HepG2 (cell line): ENCODE measurements around the gene RAB2B. TPM values are rescaled to one million over a fixed set of nuclear protein-coding genes. Genes with fewer than 3 reads are reported as not detected.

Experiments used
- ATF5 ChIP-seq: sonication (generic); formaldehyde crosslinking; IDR thresholded peaks from 2 replicates; pipeline ENCODE4 v1.4.0; 2020; ENCODE audit warnings: mild to moderate bottlenecking, low read depth, missing genetic modification reagents
- ETV5 ChIP-seq: IDR thresholded peaks from 2 replicates; pipeline ENCODE4 v1.6.1; 2018; ENCODE audit warnings: missing biosample characterization, missing genetic modification reagents, inconsistent platforms, borderline replicate concordance
- JUNB ChIP-seq: sonication (generic); formaldehyde crosslinking; IDR thresholded peaks from 2 replicates; pipeline ENCODE4 v1.8.0; 2022; ENCODE audit warnings: missing genetic modification reagents, mild to moderate bottlenecking, borderline replicate concordance
- KAT8 ChIP-seq: IDR thresholded peaks from 2 replicates; pipeline ENCODE4 v1.6.1; 2016; ENCODE audit warnings: missing genetic modification reagents, missing compliant biosample characterization
- MTF1 ChIP-seq: sonication (generic); formaldehyde crosslinking; IDR thresholded peaks from 2 replicates; pipeline ENCODE4 v1.5.0; 2020; ENCODE audit warnings: missing genetic modification reagents
- MYC ChIP-seq: sonication (generic); formaldehyde crosslinking; IDR thresholded peaks from 2 replicates; pipeline ENCODE4 v1.9.0; 2021; ENCODE audit warnings: missing genetic modification reagents, borderline replicate concordance
- ONECUT2 ChIP-seq: sonication (generic); formaldehyde crosslinking; IDR thresholded peaks from 2 replicates; pipeline ENCODE4 v1.4.0; 2020; ENCODE audit warnings: missing genetic modification reagents
- RAD51 ChIP-seq: fragments of 450-650 bp; IDR thresholded peaks from 2 replicates; pipeline ENCODE4 v1.6.1; 2016; ENCODE audit warnings: borderline replicate concordance
- YY1 ChIP-seq: IDR thresholded peaks from 2 replicates; pipeline ENCODE4 v1.6.1; 2011; ENCODE audit warnings: low read length, low read depth, moderate library complexity, mild to moderate bottlenecking; ENCODE audit not compliant: insufficient read depth, insufficient replicate concordance
- ZBTB46 ChIP-seq: sonication (generic); formaldehyde crosslinking; IDR thresholded peaks from 2 replicates; pipeline ENCODE4 v1.4.0; 2020; ENCODE audit warnings: mild to moderate bottlenecking, missing genetic modification reagents, borderline replicate concordance
- ZHX1 ChIP-seq: sonication (generic); formaldehyde crosslinking; IDR thresholded peaks from 2 replicates; pipeline ENCODE4 v1.8.1; 2022; ENCODE audit warnings: low read depth, mild to moderate bottlenecking, missing genetic modification reagents
- ZNF34 ChIP-seq: sonication (generic); formaldehyde crosslinking; IDR thresholded peaks from 2 replicates; pipeline ENCODE4 v1.4.0; 2020; ENCODE audit warnings: mild to moderate bottlenecking, missing genetic modification reagents, borderline replicate concordance
- ZNF558 ChIP-seq: sonication (generic); formaldehyde crosslinking; IDR thresholded peaks from 2 replicates; pipeline ENCODE4 v1.9.0; 2022; ENCODE audit warnings: mild to moderate bottlenecking, missing genetic modification reagents, borderline replicate concordance
- ZNF605 ChIP-seq: sonication (generic); formaldehyde crosslinking; IDR thresholded peaks from 2 replicates; pipeline ENCODE4 v1.8.0; 2022; ENCODE audit warnings: mild to moderate bottlenecking, missing genetic modification reagents
- ZNF607 ChIP-seq: sonication (generic); formaldehyde crosslinking; IDR thresholded peaks from 2 replicates; pipeline ENCODE4 v1.5.1; 2020; ENCODE audit warnings: missing genetic modification reagents, mild to moderate bottlenecking, borderline replicate concordance
- ZNF747 ChIP-seq: sonication (generic); formaldehyde crosslinking; IDR thresholded peaks from 2 replicates; pipeline ENCODE4 v1.8.1; 2023; ENCODE audit warnings: missing genetic modification reagents, mild to moderate bottlenecking, borderline replicate concordance
- ZNF75D ChIP-seq: sonication (generic); formaldehyde crosslinking; IDR thresholded peaks from 2 replicates; pipeline ENCODE4 v1.8.1; 2023; ENCODE audit warnings: missing genetic modification reagents, mild to moderate bottlenecking, borderline replicate concordance
- ZNF839 ChIP-seq: sonication (generic); formaldehyde crosslinking; IDR thresholded peaks from 2 replicates; pipeline ENCODE4 v1.4.0; 2020; ENCODE audit warnings: missing genetic modification reagents, mild to moderate bottlenecking, borderline replicate concordance
- polyA plus RNA-seq, 8 experiments: library from polyadenylated mRNA; depleted of rRNA in 3 of 8; stranded (reverse) in 7 of 8; unstranded in 1 of 8; fragments of >200 nt; fragmentation: Illumina TruSeq in 4 of 8; extraction: Trizol in 4 of 8; gene quantifications; 2 replicates each; pipeline versions ENCODE4 v1.2.1 to v1.2.3, GENCODE V29; 2011 to 2016; ENCODE audit warnings: low read depth in 4 of 8, missing spikeins in 1 of 8, mixed read lengths in 1 of 8; ENCODE audit not compliant: insufficient read depth in 1 of 8
- total RNA-seq, 5 experiments: library from RNA; depleted of rRNA; stranded (reverse); fragments of >200 nt; fragmentation: Illumina TruSeq; extraction: Trizol; gene quantifications; 2 replicates each; pipeline ENCODE4 v1.2.3, GENCODE V29; 2016; ENCODE audit warnings: low read depth in 1 of 5
- TF ChIP-seq, protein P1 (sequence below): sonication (generic); formaldehyde crosslinking; IDR thresholded peaks from 2 replicates; pipeline ENCODE4 v1.5.1; 2020; ENCODE audit warnings: mild to moderate bottlenecking, missing genetic modification reagents, moderate library complexity

Gene RAB2B
- total and polyA plus RNA-seq, 2 of the 13 experiments (the other 11 are each of a cell fraction or from before 2014, with no cell fraction given), result 36.0 to 60.6 TPM

DNA sequence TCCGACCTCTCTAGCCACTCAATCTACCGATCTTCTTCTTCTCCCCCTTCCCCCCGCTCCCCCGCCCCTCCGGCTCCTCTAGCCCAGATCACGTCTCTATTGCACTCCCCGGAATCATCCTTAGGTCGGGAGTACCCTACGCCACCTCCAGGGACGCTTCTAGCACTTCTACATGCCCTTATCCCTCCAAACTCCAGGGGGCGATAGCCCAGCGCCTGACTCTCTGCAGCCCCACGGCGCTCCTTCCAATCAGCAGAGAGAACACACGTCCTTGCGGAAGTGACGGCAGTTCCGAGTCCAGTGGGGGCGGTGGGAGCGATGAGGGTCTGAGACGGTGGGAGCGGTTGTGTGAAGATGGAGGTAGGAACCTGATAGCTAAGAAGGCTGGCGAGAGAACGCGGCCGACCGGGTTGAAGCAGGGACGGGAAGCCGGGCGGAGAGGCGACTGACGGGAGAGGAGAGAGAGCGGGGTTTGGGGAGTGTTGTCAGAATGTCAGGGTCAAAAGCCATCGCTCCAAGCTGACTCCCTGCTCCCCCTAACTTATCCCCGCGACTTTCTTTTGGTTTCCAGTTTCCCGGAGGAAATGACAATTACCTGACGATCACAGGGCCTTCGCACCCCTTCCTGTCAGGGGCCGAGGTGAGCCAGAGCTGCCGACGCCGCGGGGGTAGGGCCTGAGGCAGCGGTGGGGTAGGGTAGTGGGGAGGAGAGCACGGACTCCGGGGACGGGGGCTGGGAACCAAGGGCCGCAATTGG, at the start of gene RAB2B, which contains the start of gene TOX4 (continued):
- TF ChIP-seq, protein P1, sequence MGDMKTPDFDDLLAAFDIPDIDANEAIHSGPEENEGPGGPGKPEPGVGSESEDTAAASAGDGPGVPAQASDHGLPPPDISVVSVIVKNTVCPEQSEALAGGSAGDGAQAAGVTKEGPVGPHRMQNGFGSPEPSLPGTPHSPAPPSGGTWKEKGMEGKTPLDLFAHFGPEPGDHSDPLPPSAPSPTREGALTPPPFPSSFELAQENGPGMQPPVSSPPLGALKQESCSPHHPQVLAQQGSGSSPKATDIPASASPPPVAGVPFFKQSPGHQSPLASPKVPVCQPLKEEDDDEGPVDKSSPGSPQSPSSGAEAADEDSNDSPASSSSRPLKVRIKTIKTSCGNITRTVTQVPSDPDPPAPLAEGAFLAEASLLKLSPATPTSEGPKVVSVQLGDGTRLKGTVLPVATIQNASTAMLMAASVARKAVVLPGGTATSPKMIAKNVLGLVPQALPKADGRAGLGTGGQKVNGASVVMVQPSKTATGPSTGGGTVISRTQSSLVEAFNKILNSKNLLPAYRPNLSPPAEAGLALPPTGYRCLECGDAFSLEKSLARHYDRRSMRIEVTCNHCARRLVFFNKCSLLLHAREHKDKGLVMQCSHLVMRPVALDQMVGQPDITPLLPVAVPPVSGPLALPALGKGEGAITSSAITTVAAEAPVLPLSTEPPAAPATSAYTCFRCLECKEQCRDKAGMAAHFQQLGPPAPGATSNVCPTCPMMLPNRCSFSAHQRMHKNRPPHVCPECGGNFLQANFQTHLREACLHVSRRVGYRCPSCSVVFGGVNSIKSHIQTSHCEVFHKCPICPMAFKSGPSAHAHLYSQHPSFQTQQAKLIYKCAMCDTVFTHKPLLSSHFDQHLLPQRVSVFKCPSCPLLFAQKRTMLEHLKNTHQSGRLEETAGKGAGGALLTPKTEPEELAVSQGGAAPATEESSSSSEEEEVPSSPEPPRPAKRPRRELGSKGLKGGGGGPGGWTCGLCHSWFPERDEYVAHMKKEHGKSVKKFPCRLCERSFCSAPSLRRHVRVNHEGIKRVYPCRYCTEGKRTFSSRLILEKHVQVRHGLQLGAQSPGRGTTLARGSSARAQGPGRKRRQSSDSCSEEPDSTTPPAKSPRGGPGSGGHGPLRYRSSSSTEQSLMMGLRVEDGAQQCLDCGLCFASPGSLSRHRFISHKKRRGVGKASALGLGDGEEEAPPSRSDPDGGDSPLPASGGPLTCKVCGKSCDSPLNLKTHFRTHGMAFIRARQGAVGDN (CRISPR knock-in tag), result peak; percentile 87
- TF ChIP-seq YY1 (peak; percentile 85), ZNF34 (peak; percentile 95), MYC (CRISPR knock-in tag) (peak; percentile 77; the same call in 1 of the 2 replicates), ATF5 (CRISPR knock-in tag) (0 out of 2 replicates have a peak, but pooled peaks have one; percentile 39), MTF1 (CRISPR knock-in tag) (no peak), ZNF605 (CRISPR knock-in tag) (peak; percentile 63), ZNF839 (CRISPR knock-in tag) (peak; percentile 95; the same call in 1 of the 2 replicates), KAT8 (CRISPR knock-in tag) (peak; percentile 98), ZNF747 (CRISPR knock-in tag) (no peak; the same call in 1 of the 2 replicates), ZBTB46 (CRISPR knock-in tag) (no peak), RAD51 (no peak), ZNF607 (CRISPR knock-in tag) (0 out of 2 replicates have a peak, but pooled peaks have one; percentile 1), JUNB (peak; percentile 23; the same call in 1 of the 2 replicates), ZHX1 (CRISPR knock-in tag) (peak; percentile 26; the same call in 1 of the 2 replicates), ETV5 (CRISPR knock-in tag) (peak; percentile 84), ZNF558 (CRISPR knock-in tag) (no peak; the same call in 1 of the 2 replicates), ZNF75D (CRISPR knock-in tag) (no peak), ONECUT2 (CRISPR knock-in tag) (peak; percentile 19; the same call in 1 of the 2 replicates)
